ENCODE results near the gene CFAP61. TPM values are rescaled to one million over a fixed set of nuclear protein-coding genes. Genes with fewer than 3 reads are reported as not detected.
"Not testable (repeated sequence)": the region's sequence is repeated elsewhere in the genome, so short reads cannot be mapped to it uniquely, and the experiment has no call there.

The CFAP61 gene
- total RNA-seq, result not detected

GRCh38 chr20:20052074-20052970 is at the start of gene CFAP61, which contains the start of gene CRNKL1:
Gene CFAP61, plus strand, starts transcription at chr20:20052532. Its CDS starts 4,122 bp downstream, at chr20:20056654.
Gene CRNKL1, minus strand, starts transcription at chr20:20052466. Its CDS starts 124 bp downstream, at chr20:20052342.
- H3K27ac Mint-ChIP-seq, result peak within 1 kb of the TSS; percentile 95
- POLR2A ChIA-PET, result interaction anchor here (0.6 to 2.2 kb wide), 6 partner anchors 16 to 35 kb away, joined by 3 to 15 read pairs (median 6); partner anchors contain the start of gene NAA20
- peaks cover 2% of the 10 kb centered on the region for H3K27me3 Mint-ChIP-seq
- H3K4me1 Mint-ChIP-seq (ENCODE audit: low read depth), result peaks cover 18% of the 10 kb centered on the region
- H3K9me3 Mint-ChIP-seq, result no peaks in the 10 kb centered on the region
- intact Hi-C loops (cut with micrococcal nuclease), result loop anchor here (2.0 kb wide), 1 partner anchor 36 kb away; the partner anchor contains the start of gene NAA20
- peak; percentile 97 for DNase-seq
- TF ChIP-seq CTCF (IDR thresholded peaks at IDR 0.05), result no peak
- peak; percentile 95 for ATAC-seq
- peak within 1 kb of the TSS; percentile 94 for H3K4me3 Mint-ChIP-seq
- peaks cover 24% of the 10 kb centered on the region for H3K36me3 Mint-ChIP-seq (ENCODE audit: low read depth)
- CTCF ChIA-PET, result interaction anchor here (0.7 to 2.1 kb wide), 5 partner anchors 16 to 1184 kb away, joined by 3 to 10 read pairs (median 3); partner anchors contain the start of gene NAA20

GRCh38 chr20:20003031-20003954 is 49.0 kb upstream of the CFAP61 start:
- Mint-ChIP-seq H3K27me3 (peaks cover 29% of the 10 kb centered on the region), H3K27ac (peak overlapping the region; percentile 65), H3K36me3 (ENCODE audit: low read depth) (no peaks in the 10 kb centered on the region), H3K9me3 (no peaks in the 10 kb centered on the region), H3K4me1 (ENCODE audit: low read depth) (peaks cover 17% of the 10 kb centered on the region), H3K4me3 (peak overlapping the region; percentile 71)
- TF ChIP-seq CTCF (IDR thresholded peaks at IDR 0.05), result no peak
- intact Hi-C loops (cut with micrococcal nuclease), result no loop called here
- peak; percentile 94 for ATAC-seq
- POLR2A ChIA-PET, result interaction anchor here (0.9 to 3.3 kb wide), 2 partner anchors 14 to 17 kb away, joined by 4 to 9 read pairs; partner anchors contain the start of gene NAA20
- CTCF ChIA-PET, result interaction anchor here (0.9 kb wide), 1 partner anchor 15 kb away, joined by 3 read pairs; no protein-coding TSS in a partner anchor
- peak; percentile 78 for DNase-seq

DNA sequence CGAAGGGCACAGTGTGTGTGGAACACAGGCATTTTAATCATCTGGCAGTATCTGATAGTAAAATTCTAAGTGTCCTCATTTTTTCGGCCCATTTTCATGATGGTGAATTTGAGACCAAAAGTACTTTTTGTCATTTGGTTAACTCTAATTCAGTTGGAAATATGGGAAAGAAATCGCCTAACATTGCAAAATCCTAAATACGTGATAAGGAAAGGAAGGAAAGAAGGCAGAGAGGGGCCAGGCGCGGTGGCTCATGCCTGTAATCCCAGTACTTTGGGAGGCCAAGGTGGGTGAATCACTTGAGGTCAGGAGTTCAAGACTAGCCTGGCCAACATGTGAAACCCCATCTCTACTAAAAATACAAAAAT is 48.4 kb upstream of the CFAP61 start:
- H3K4me1 Mint-ChIP-seq (ENCODE audit: low read depth), result peaks cover 17% of the 10 kb centered on the region
- ChIA-PET POLR2A (interaction anchor here (3.3 kb wide), 1 partner anchor 14 kb away, joined by 9 read pairs; the partner anchor contains the start of gene NAA20), CTCF (interaction anchor here (0.9 kb wide), 1 partner anchor 14 kb away, joined by 3 read pairs; no protein-coding TSS in a partner anchor)
- ATAC-seq; H3K9me3 Mint-ChIP-seq; H3K36me3 Mint-ChIP-seq (ENCODE audit: low read depth); DNase-seq; intact Hi-C loops (cut with micrococcal nuclease): not testable (repeated sequence)
- peak overlapping the region; percentile 65 for H3K27ac Mint-ChIP-seq
- H3K4me3 Mint-ChIP-seq, result peak overlapping the region; percentile 71
- peaks cover 28% of the 10 kb centered on the region for H3K27me3 Mint-ChIP-seq

DNA sequence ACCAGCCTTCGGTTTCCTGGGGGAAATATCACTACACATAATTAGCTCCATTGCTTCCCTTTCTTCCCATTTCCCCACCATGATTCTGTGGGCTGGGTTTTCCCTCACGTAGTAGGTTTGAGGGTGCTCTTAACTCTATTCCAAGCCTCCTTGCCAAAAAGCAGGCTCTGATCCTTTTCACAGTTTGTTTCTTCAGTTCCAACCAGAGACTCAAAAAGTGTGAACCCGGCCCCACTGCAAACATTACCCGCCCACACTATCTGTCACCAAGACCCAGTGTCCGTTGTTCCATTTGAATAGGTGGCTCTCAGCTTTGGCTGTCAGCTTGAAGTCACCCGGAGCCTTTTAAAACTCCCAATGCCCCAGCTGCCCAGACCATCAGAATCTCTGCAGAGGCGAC is 47.0 kb upstream of the CFAP61 start:
- Mint-ChIP-seq H3K36me3 (ENCODE audit: low read depth) (no peaks in the 10 kb centered on the region), H3K4me1 (ENCODE audit: low read depth) (peaks cover 17% of the 10 kb centered on the region), H3K27me3 (peaks cover 30% of the 10 kb centered on the region), H3K27ac (no peak overlapping the region), H3K9me3 (no peaks in the 10 kb centered on the region), H3K4me3 (no peak overlapping the region)
- DNase-seq (no peak), ATAC-seq (no peak)
- intact Hi-C loops (cut with micrococcal nuclease), result no loop called here
- CTCF ChIA-PET, result interaction anchor here (1.0 kb wide), 3 partner anchors 10 to 220 kb away, joined by 3 to 4 read pairs (median 3); partner anchors contain the start of gene NAA20
- POLR2A ChIA-PET, result interaction anchor here (3.3 kb wide), 1 partner anchor 12 kb away, joined by 9 read pairs; the partner anchor contains the start of gene NAA20
- TF ChIP-seq CTCF (IDR thresholded peaks at IDR 0.05), result no peak

All from activated CD8-positive, alpha-beta T cell treated with anti-CD3 and anti-CD28 coated beads for 36 hours (primary cell).